Neural cell (in vitro differentiated cells): ENCODE data around the gene SLC26A4. TPM values are rescaled to one million over a fixed set of nuclear protein-coding genes. Genes with fewer than 3 reads are reported as not detected.

ENCODE experiments used
- H2AFZ ChIP-seq: fragments of 200-600, 300-800 bp; sonication (generic), shearing (Covaris generic); 2 replicates; pipeline ENCODE4 v1.6.0; 2014; ENCODE audit warnings: low read depth, mild to moderate bottlenecking, antibody characterized with exemption, low read length, moderate library complexity
- H3F3A ChIP-seq: fragments of 200-600 bp; shearing (Covaris generic); 2 replicates; pipeline ENCODE4 v1.6.1; 2016; ENCODE audit warnings: mild to moderate bottlenecking, moderate library complexity, mixed read lengths, antibody characterized with exemption, low read length; ENCODE audit not compliant: insufficient read depth, poor library complexity, severe bottlenecking
- H3K27ac ChIP-seq: fragments of 200-600, 300-800 bp; sonication (generic), shearing (Covaris generic); 2 replicates; pipeline ENCODE4 v1.5.1; 2014; ENCODE audit warnings: mild to moderate bottlenecking, low read length, moderate library complexity
- H3K27me3 ChIP-seq: fragments of 300-800, 200-600 bp; sonication (generic), shearing (Covaris generic); 2 replicates; pipeline ENCODE4 v1.6.0; 2014; ENCODE audit warnings: mild to moderate bottlenecking, low read depth, low read length, moderate library complexity; ENCODE audit not compliant: insufficient read depth
- H3K36me3 ChIP-seq: fragments of 300-800, 200-600 bp; sonication (generic), shearing (Covaris generic); 2 replicates; pipeline ENCODE4 v1.5.1; 2014; ENCODE audit warnings: mild to moderate bottlenecking, antibody characterized with exemption, low read length, moderate library complexity; ENCODE audit not compliant: insufficient read depth
- H3K4me2 ChIP-seq: fragments of 300-800, 200-600 bp; sonication (generic), shearing (Covaris generic); 2 replicates; pipeline ENCODE4 v1.6.0; 2014; ENCODE audit warnings: mild to moderate bottlenecking, low read length
- H3K4me3 ChIP-seq: fragments of 300-800, 200-600 bp; sonication (generic), shearing (Covaris generic); 2 replicates; pipeline ENCODE4 v1.5.1; 2014; ENCODE audit warnings: mild to moderate bottlenecking, low read length, moderate library complexity
- H3K79me2 ChIP-seq: fragments of 200-600 bp; shearing (Covaris generic); replicated peaks from 2 replicates; pipeline ENCODE4 v1.6.0; 2014; ENCODE audit warnings: mild to moderate bottlenecking, low read length, moderate library complexity; ENCODE audit not compliant: insufficient read depth
- H3K9ac ChIP-seq: fragments of 300-800, 200-600 bp; sonication (generic), shearing (Covaris generic); 2 replicates; pipeline ENCODE4 v1.6.1; 2016; ENCODE audit warnings: mild to moderate bottlenecking, low read length, mixed read lengths
- H3K9me2 ChIP-seq: fragments of 200-600 bp; shearing (Covaris generic); 2 replicates; pipeline ENCODE4 v1.6.1; 2016; ENCODE audit warnings: mild to moderate bottlenecking, low read length, mixed read lengths; ENCODE audit not compliant: insufficient read depth
- H3K9me3 ChIP-seq: fragments of 200-600, 300-800 bp; sonication (generic), shearing (Covaris generic); 2 replicates; pipeline ENCODE4 v1.6.1; 2016; ENCODE audit warnings: mild to moderate bottlenecking, mixed run types, low read length, moderate library complexity, mixed read lengths
- H4K20me1 ChIP-seq: fragments of 200-600 bp; shearing (Covaris generic); 2 replicates; pipeline ENCODE4 v1.6.1; 2016; ENCODE audit warnings: mild to moderate bottlenecking, mixed run types; ENCODE audit not compliant: insufficient read depth
- CTCF ChIP-seq: fragments of 450-650 bp; IDR thresholded peaks from 2 replicates; pipeline ENCODE4 v1.5.1; 2014; ENCODE audit warnings: antibody characterized with exemption, mild to moderate bottlenecking, moderate library complexity; ENCODE audit not compliant: poor library complexity, severe bottlenecking
- EP300 ChIP-seq: fragments of 450-650 bp; conservative IDR thresholded peaks from 2 replicates; pipeline ENCODE4 v1.6.1; 2014; ENCODE audit warnings: antibody characterized with exemption, mild to moderate bottlenecking, moderate library complexity; ENCODE audit not compliant: poor library complexity, severe bottlenecking
- EZH2 ChIP-seq: fragments of 200-600, 300-800 bp; shearing (Covaris generic), sonication (generic); IDR thresholded peaks from 2 replicates; pipeline ENCODE4 v1.6.1; 2014; ENCODE audit warnings: antibody characterized with exemption, low read length, borderline replicate concordance, mild to moderate bottlenecking; ENCODE audit not compliant: insufficient read depth, poor library complexity, severe bottlenecking
- MXI1 ChIP-seq: fragments of 450-650 bp; conservative IDR thresholded peaks from 2 replicates; pipeline ENCODE4 v1.6.1; 2014; ENCODE audit warnings: antibody characterized with exemption, mild to moderate bottlenecking; ENCODE audit not compliant: poor library complexity, severe bottlenecking
- POLR2AphosphoS5 ChIP-seq: IDR thresholded peaks from 2 replicates; pipeline ENCODE4 v1.6.1; 2012
- RAD21 ChIP-seq: fragments of 450-650 bp; conservative IDR thresholded peaks from 2 replicates; pipeline ENCODE4 v1.6.1; 2014; ENCODE audit warnings: antibody characterized with exemption, mild to moderate bottlenecking, moderate library complexity
- REST ChIP-seq: IDR thresholded peaks from 2 replicates; pipeline ENCODE4 v1.6.1; 2012; ENCODE audit warnings: borderline replicate concordance
- SMC3 ChIP-seq: fragments of 450-650 bp; conservative IDR thresholded peaks from 2 replicates; pipeline ENCODE4 v1.6.1; 2014; ENCODE audit warnings: antibody characterized with exemption, mild to moderate bottlenecking, moderate library complexity; ENCODE audit not compliant: poor library complexity
- TAF1 ChIP-seq: IDR thresholded peaks from 2 replicates; pipeline ENCODE4 v1.6.1; 2012; ENCODE audit warnings: low read depth
- polyA plus RNA-seq: library from polyadenylated mRNA; depleted of rRNA; stranded (reverse); fragments of >200 nt; gene quantifications from 2 replicates; pipeline ENCODE4 v1.2.3, GENCODE V29; 2014

SLC26A4 gene
- polyA plus RNA-seq, 1 donor from 2014 or later = not detected

GRCh38 chr7:107726356-107727130 is 65.9 kb downstream of the SLC26A4 start:
- no peaks in the 10 kb centered on the region for H3K9me3 ChIP-seq
- H3K27ac ChIP-seq = no peak overlapping the region
- no peak overlapping the region for H2AFZ ChIP-seq
- H3K4me3 ChIP-seq = no peak overlapping the region
- no peaks in the 10 kb centered on the region for H3K27me3 ChIP-seq
- no peak overlapping the region for H3K9ac ChIP-seq
- no peaks in the 10 kb centered on the region for H3K9me2 ChIP-seq
- H3F3A ChIP-seq = no peaks in the 10 kb centered on the region
- H3K4me2 ChIP-seq = no peak overlapping the region
- H3K36me3 ChIP-seq = no peaks in the 10 kb centered on the region
- no peaks in the 10 kb centered on the region for H3K79me2 ChIP-seq
- TF ChIP-seq RAD21 (no peak), EP300 (no peak), EZH2 (no peak), REST (no peak), MXI1 (no peak), CTCF (no peak), SMC3 (no peak), POLR2AphosphoS5 (no peak), TAF1 (no peak)
- no peaks in the 10 kb centered on the region for H4K20me1 ChIP-seq

- Histone ChIP-seq H3K4me2 (no peak overlapping the region), H3K79me2 (no peaks in the 10 kb centered on the region), H3K27me3 (no peaks in the 10 kb centered on the region), H2AFZ (no peak overlapping the region), H3K36me3 (no peaks in the 10 kb centered on the region), H3K9me2 (no peaks in the 10 kb centered on the region), H3F3A (no peaks in the 10 kb centered on the region), H3K9me3 (no peaks in the 10 kb centered on the region), H3K9ac (no peak overlapping the region), H3K4me3 (no peak overlapping the region), H4K20me1 (no peaks in the 10 kb centered on the region), H3K27ac (no peak overlapping the region)
- no peak for TF ChIP-seq CTCF
Measured at GRCh38 chr7:107728276-107728675, 67.6 kb downstream of the SLC26A4 start.
